WTC11 (cell line): Measurements from ENCODE around the gene MOSPD2. TPM values are rescaled to one million over a fixed set of nuclear protein-coding genes. Genes with fewer than 3 reads are reported as not detected.

Source experiments
- ATAC-seq: fragments of 200-7000 bp; cut with Tn5 transposase; 2 replicates; pipeline ENCODE4 v1.10.0; 2021; ENCODE audit warnings: mild to moderate bottlenecking, moderate library complexity
- CTCF ChIA-PET: fragments of 300-600 bp; sonication (Branson Sonifier 250); formaldehyde crosslinking; loops from one replicate; lab custom pipeline; 2021; ENCODE audit warnings: antibody characterized with exemption; lab: Charles Lee
- POLR2A ChIA-PET: fragments of 350-600 bp; sonication (Branson Sonifier 250); formaldehyde crosslinking; loops from one replicate; lab custom pipeline; 2021; ENCODE audit warnings: antibody characterized with exemption; lab: Charles Lee
- DNase-seq: peaks from one replicate; pipeline ENCODE4 v3.0.0; 2021; ENCODE audit warnings: low spot score
- H3K27ac Mint-ChIP-seq: 2 replicates; pipeline ENCODE4 v1.8.0; 2021; ENCODE audit warnings: mixed read lengths
- H3K27me3 Mint-ChIP-seq: 2 replicates; pipeline ENCODE4 v1.8.0; 2021; ENCODE audit warnings: low read depth, mild to moderate bottlenecking, moderate library complexity, mixed read lengths
- H3K36me3 Mint-ChIP-seq: 2 replicates; pipeline ENCODE4 v1.8.0; 2021; ENCODE audit warnings: mixed read lengths
- H3K4me1 Mint-ChIP-seq: 2 replicates; pipeline ENCODE4 v1.8.0; 2022; ENCODE audit warnings: mixed read lengths
- H3K4me3 Mint-ChIP-seq: 2 replicates; pipeline ENCODE4 v1.8.0; 2021; ENCODE audit warnings: mild to moderate bottlenecking, moderate library complexity, mixed read lengths
- H3K9me3 Mint-ChIP-seq: 2 replicates; pipeline ENCODE4 v1.8.0; 2021; ENCODE audit warnings: mixed read lengths
- CBFB ChIP-seq: sonication (generic); formaldehyde crosslinking; IDR thresholded peaks from 2 replicates; pipeline ENCODE4 v1.8.1; 2022; ENCODE audit warnings: mild to moderate bottlenecking, low read depth, missing genetic modification reagents
- GRHL2 ChIP-seq: fragments of 250-450 bp; sonication (Bioruptor Pico); IDR thresholded peaks from 2 replicates; pipeline ENCODE4 v1.8.0; 2022; ENCODE audit warnings: mild to moderate bottlenecking, moderate library complexity; ENCODE audit not compliant: insufficient replicate concordance, severe bottlenecking
- HMGXB4 ChIP-seq: sonication (generic); formaldehyde crosslinking; IDR thresholded peaks from 2 replicates; pipeline ENCODE4 v1.8.1; 2023; ENCODE audit warnings: mild to moderate bottlenecking, moderate library complexity, missing genetic modification reagents
- KAT7 ChIP-seq: sonication (generic); formaldehyde crosslinking; IDR thresholded peaks from 2 replicates; pipeline ENCODE4 v1.8.1; 2023; ENCODE audit warnings: missing genetic modification reagents, mild to moderate bottlenecking, borderline replicate concordance
- NR1H2 ChIP-seq: sonication (generic); formaldehyde crosslinking; IDR thresholded peaks from 2 replicates; pipeline ENCODE4 v1.9.0; 2021; ENCODE audit warnings: mild to moderate bottlenecking, moderate library complexity, missing genetic modification reagents
- NR2C2 ChIP-seq: sonication (generic); formaldehyde crosslinking; IDR thresholded peaks from 2 replicates; pipeline ENCODE4 v1.8.0; 2022; ENCODE audit warnings: mild to moderate bottlenecking, missing genetic modification reagents
- TCF7 ChIP-seq: sonication (generic); formaldehyde crosslinking; IDR thresholded peaks from 2 replicates; pipeline ENCODE4 v1.8.0; 2022; ENCODE audit warnings: mild to moderate bottlenecking, low read depth, missing genetic modification reagents, moderate library complexity
- ZBTB21 ChIP-seq: sonication (generic); formaldehyde crosslinking; IDR thresholded peaks from 2 replicates; pipeline ENCODE4 v1.8.1; 2023; ENCODE audit warnings: mild to moderate bottlenecking, missing genetic modification reagents, borderline replicate concordance
- ZBTB43 ChIP-seq: sonication (generic); formaldehyde crosslinking; IDR thresholded peaks from 2 replicates; pipeline ENCODE4 v1.8.1; 2023; ENCODE audit warnings: mild to moderate bottlenecking, missing genetic modification reagents
- ZNF219 ChIP-seq: sonication (generic); formaldehyde crosslinking; IDR thresholded peaks from 2 replicates; pipeline ENCODE4 v1.8.0; 2023; ENCODE audit warnings: missing genetic modification reagents, mild to moderate bottlenecking, borderline replicate concordance
- ZNF263 ChIP-seq: sonication (generic); formaldehyde crosslinking; IDR thresholded peaks from 2 replicates; pipeline ENCODE4 v1.8.1; 2022; ENCODE audit warnings: low read depth, mild to moderate bottlenecking, moderate library complexity, missing genetic modification reagents
- ZNF423 ChIP-seq: fragments of 250-450 bp; sonication (Bioruptor Pico); IDR thresholded peaks from 2 replicates; pipeline ENCODE4 v2.1.2; 2022; ENCODE audit warnings: mild to moderate bottlenecking, moderate library complexity
- total RNA-seq: library from RNA; stranded (reverse); gene quantifications from 3 replicates; pipeline ENCODE4 v1.2.3, GENCODE V29; 2021
- TF ChIP-seq, protein P1 (sequence below): fragments of 250-450 bp; sonication (Bioruptor Pico); IDR thresholded peaks from 2 replicates; pipeline ENCODE4 v1.9.0; 2021; ENCODE audit warnings: mild to moderate bottlenecking
- TF ChIP-seq, protein P2 (sequence below): sonication (generic); formaldehyde crosslinking; IDR thresholded peaks from 2 replicates; pipeline ENCODE4 v1.8.0; 2023; ENCODE audit warnings: mild to moderate bottlenecking, missing genetic modification reagents

MOSPD2 gene
- total RNA-seq, 1 experiment from 2014 or later, result 13.2 TPM

GRCh38 chrX:14946606-14947155 lies 73.5 kb downstream of the MOSPD2 start (continued):
- no peak for TF ChIP-seq ZBTB21 (CRISPR knock-in tag)
- no peak for TF ChIP-seq NR1H2
- no peak for TF ChIP-seq NR2C2 (CRISPR knock-in tag)
- TF ChIP-seq KAT7, result no peak
- TF ChIP-seq ZNF423 (CRISPR knock-in tag), result no peak
- no peak for TF ChIP-seq CBFB (CRISPR knock-in tag)
- TF ChIP-seq ZNF263 (CRISPR knock-in tag), result no peak
- TF ChIP-seq, protein P1, sequence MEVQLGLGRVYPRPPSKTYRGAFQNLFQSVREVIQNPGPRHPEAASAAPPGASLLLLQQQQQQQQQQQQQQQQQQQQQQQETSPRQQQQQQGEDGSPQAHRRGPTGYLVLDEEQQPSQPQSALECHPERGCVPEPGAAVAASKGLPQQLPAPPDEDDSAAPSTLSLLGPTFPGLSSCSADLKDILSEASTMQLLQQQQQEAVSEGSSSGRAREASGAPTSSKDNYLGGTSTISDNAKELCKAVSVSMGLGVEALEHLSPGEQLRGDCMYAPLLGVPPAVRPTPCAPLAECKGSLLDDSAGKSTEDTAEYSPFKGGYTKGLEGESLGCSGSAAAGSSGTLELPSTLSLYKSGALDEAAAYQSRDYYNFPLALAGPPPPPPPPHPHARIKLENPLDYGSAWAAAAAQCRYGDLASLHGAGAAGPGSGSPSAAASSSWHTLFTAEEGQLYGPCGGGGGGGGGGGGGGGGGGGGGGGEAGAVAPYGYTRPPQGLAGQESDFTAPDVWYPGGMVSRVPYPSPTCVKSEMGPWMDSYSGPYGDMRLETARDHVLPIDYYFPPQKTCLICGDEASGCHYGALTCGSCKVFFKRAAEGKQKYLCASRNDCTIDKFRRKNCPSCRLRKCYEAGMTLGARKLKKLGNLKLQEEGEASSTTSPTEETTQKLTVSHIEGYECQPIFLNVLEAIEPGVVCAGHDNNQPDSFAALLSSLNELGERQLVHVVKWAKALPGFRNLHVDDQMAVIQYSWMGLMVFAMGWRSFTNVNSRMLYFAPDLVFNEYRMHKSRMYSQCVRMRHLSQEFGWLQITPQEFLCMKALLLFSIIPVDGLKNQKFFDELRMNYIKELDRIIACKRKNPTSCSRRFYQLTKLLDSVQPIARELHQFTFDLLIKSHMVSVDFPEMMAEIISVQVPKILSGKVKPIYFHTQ, result no peak
- TF ChIP-seq, all 79 proteins: peak for 0

DNA sequence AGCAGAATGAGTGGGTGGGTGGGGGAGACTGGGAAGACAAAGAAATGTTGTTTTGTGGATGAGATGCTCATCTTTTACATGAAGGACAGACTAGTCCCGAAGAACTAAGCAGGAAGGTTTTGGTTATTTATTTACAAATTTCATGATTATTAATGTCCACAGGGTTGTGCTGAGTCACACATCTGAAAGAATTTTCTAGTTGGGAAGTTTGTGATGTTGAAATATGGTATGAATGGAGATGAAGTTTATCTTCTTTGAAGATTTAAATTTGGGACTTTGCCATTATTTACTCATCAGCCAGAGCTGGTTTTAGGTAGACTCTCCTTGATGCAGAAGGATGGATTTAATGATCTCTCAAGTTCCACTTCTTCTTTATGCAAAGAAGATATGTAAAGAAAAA lies 75.5 kb downstream of the MOSPD2 start:
- TF ChIP-seq GRHL2 (CRISPR knock-in tag), result no peak
- TF ChIP-seq, all 79 proteins: peak for 0
- no peak overlapping the region for H3K27ac Mint-ChIP-seq
- CTCF ChIA-PET, result no interaction called here
- peaks cover 14% of the 10 kb centered on the region for H3K4me1 Mint-ChIP-seq
- ATAC-seq (no peak), DNase-seq (no peak)
- peaks cover under 1% of the 10 kb centered on the region for H3K9me3 Mint-ChIP-seq
- peaks cover 2% of the 10 kb centered on the region; the same call in 1 of the 2 replicates for H3K27me3 Mint-ChIP-seq
- H3K36me3 Mint-ChIP-seq, result no peaks in the 10 kb centered on the region
- H3K4me3 Mint-ChIP-seq, result no peak overlapping the region
- POLR2A ChIA-PET, result no interaction called here

DNA sequence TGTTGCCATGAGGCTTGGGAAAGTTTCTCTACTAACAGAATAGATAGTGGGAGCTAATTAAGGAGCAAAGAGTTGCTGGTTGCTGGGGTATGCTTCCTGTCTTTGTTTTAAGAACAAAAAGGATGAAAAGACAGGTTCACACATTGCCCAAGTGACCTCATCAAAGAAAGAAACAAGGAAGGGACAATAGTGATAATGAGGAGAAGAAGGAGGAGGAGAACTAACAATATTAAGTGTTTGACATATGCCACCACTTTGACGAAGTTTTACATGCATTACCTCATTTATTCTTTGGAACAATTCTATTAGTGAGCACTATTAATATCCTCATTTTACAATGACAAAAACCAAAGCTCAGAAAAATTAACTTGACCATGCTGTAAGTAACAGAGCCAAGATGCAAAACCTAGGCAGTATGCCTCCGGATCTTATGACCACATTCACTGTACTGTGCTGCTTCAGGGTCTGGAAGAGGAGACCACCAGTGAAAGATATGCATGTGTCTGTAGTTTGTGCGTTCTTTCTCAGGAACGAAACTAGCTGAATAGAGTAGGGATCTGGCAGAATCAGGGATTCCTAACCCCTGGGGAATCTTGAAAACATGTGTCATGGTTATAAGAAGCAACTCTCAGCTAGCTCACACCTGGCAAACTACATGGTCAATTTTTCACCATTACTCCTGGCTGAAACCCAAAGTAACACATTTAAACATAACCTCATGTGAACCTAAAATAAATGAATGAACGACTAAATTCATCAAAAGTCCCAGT lies 83.8 kb downstream of the MOSPD2 start:
- H3K27me3 Mint-ChIP-seq, result no peaks in the 10 kb centered on the region; the same call in 1 of the 2 replicates
- POLR2A ChIA-PET, result no interaction called here
- TF ChIP-seq GRHL2 (CRISPR knock-in tag) (no peak), ZNF219 (CRISPR knock-in tag) (no peak)
- TF ChIP-seq, protein P2, sequence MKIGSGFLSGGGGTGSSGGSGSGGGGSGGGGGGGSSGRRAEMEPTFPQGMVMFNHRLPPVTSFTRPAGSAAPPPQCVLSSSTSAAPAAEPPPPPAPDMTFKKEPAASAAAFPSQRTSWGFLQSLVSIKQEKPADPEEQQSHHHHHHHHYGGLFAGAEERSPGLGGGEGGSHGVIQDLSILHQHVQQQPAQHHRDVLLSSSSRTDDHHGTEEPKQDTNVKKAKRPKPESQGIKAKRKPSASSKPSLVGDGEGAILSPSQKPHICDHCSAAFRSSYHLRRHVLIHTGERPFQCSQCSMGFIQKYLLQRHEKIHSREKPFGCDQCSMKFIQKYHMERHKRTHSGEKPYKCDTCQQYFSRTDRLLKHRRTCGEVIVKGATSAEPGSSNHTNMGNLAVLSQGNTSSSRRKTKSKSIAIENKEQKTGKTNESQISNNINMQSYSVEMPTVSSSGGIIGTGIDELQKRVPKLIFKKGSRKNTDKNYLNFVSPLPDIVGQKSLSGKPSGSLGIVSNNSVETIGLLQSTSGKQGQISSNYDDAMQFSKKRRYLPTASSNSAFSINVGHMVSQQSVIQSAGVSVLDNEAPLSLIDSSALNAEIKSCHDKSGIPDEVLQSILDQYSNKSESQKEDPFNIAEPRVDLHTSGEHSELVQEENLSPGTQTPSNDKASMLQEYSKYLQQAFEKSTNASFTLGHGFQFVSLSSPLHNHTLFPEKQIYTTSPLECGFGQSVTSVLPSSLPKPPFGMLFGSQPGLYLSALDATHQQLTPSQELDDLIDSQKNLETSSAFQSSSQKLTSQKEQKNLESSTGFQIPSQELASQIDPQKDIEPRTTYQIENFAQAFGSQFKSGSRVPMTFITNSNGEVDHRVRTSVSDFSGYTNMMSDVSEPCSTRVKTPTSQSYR (CRISPR knock-in tag), result no peak
- TF ChIP-seq, all 79 proteins: peak for 0
- no peak overlapping the region for H3K27ac Mint-ChIP-seq
- peaks cover 18% of the 10 kb centered on the region for H3K36me3 Mint-ChIP-seq
- CTCF ChIA-PET, result no interaction called here
- no peak overlapping the region for H3K4me3 Mint-ChIP-seq
- ATAC-seq (no peak), DNase-seq (no peak)
- peaks cover 21% of the 10 kb centered on the region for H3K9me3 Mint-ChIP-seq
- H3K4me1 Mint-ChIP-seq, result no peaks in the 10 kb centered on the region

DNA sequence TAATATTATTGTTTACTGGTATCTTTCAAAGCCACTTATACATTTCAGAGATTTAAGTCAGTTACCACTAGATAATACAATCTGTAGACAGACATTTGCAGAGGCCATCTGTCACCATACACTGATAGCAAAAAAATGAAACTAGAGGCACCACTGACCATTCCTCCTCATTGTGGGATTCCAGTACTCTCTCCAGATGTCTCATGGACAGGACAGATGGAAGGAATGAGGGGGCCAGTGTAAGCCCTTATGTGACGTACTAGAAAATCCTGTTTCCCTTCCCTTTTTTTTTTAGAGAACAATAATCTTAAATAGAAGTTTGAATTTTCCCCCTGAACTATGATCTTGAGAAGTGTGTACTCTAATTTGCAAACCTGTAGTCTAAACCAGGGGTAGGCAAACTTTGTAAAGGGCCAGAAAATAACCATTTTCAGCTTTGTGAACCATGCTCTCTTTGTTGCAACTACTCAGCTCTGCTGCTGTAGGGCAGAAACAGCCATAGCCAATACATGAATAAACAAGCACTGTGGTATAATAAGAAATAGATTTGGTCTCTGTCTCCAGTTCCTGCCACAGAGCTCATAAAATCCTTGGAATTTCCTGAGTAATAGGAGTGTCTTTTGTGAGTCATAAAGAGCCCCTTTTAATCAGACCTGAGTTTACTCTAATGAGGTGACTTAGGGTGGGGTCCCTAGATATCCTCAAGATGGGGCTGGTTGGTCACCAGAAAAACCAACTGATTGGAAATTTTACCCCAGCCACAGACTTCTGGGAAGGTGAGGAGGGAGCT lies 90.4 kb downstream of the MOSPD2 start:
- Mint-ChIP-seq H3K9me3 (no peaks in the 10 kb centered on the region), H3K27ac (no peak overlapping the region), H3K27me3 (no peaks in the 10 kb centered on the region), H3K4me1 (no peaks in the 10 kb centered on the region), H3K36me3 (no peaks in the 10 kb centered on the region), H3K4me3 (no peak overlapping the region)
- POLR2A ChIA-PET, result no interaction called here
- no peak for ATAC-seq
- CTCF ChIA-PET, result no interaction called here
- no peak for DNase-seq
- no peak for TF ChIP-seq TCF7 (CRISPR knock-in tag)
- TF ChIP-seq ZBTB43, result no peak
- no peak for TF ChIP-seq HMGXB4 (CRISPR knock-in tag)
- TF ChIP-seq, protein P1, result no peak
